ENCODE data around the gene ODAPH. TPM values are rescaled to one million over a fixed set of nuclear protein-coding genes. Genes with fewer than 3 reads are reported as not detected.
"Not testable (repeated sequence)": the region's sequence is repeated elsewhere in the genome, so short reads cannot be mapped to it uniquely, and the experiment has no call there.

Gene ODAPH
- total RNA-seq, 1 experiment from 2014 or later, result not detected

DNA sequence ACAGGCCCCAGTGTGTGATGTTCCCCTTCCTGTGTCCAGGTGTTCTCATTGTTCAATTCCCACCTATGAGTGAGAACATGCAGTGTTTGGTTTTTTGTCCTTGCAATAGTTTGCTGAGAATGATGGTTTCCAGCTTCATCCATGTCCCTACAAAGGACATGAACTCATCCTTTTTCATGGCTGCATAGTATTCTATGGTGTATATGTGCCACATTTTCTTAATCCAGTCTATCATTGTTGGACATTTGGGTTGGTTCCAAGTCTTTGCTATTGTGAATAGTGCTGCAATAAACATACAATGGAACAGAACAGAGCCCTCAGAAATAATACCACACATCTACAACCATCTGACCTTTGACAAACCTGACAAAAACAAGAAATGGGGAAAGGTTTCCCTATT, 21.9 kb upstream of the ODAPH start:
- DNase-seq (ENCODE audit: low read depth, low spot score); in situ Hi-C loops (cut with HindIII; ENCODE audit: low pct_unique_long_range_greater_than_20kb, low sequenced_read_pairs): not testable (repeated sequence)

DNA sequence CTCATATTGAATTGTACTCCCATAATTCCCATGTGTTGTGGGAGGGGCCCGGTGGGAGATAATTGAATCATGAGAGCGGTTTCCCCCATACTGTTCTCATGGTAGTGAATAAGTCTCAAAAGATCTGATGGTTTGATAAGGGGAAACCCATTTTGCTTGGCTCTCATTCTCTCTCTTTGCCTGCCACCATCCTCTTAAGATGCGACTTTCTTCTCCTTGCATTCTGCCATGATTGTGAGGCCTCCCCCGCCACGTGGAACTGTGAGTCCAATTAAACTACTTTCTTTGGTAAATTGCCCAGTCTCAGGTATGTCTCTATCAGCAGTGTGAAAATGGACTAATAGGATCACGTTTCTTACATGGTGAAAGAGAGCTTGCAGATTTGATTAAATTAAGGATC, 18.6 kb upstream of the ODAPH start:
- in situ Hi-C loops (cut with HindIII; ENCODE audit: low pct_unique_long_range_greater_than_20kb, low sequenced_read_pairs); DNase-seq (ENCODE audit: low read depth, low spot score): not testable (repeated sequence)

DNA sequence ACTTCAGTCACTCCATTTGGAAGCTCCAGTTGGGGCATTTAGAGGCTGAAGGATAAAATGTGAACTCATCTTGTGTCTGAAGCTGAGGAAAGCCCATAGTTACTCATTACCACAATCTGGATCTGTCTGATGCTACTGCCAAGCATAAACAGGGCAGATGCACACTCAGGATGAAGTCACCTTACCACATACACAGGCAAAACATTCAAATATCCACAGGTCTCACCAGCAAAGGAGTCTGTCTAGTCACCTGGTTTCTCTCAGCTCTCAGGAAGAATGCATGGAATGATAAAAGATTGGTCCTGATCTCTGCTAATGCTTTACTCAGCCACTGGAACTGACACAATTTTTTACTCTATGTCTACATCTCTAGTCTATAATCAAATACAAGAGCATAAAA, 13.0 kb upstream of the ODAPH start:
- no peak for DNase-seq (ENCODE audit: low read depth, low spot score)

DNA sequence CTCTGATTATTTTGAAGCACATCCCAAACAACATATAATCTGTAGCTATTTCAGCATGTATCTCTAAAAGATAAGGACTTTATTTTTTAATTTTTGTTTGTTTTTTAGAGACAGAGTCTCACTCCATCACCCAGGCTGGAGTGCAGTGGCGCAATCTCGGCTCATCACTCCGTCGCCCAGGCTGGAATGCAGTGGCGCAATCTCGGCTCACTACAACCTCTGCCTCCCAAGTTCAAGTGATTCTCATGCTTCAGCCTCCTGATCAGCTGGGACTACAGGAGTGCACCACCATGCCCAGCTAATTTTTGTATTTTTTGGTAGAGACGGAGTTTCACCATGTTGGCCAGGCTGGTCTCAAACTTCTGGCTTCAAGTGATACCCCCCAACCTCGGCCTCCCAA, 11.6 kb upstream of the ODAPH start:
- DNase-seq (ENCODE audit: low read depth, low spot score); in situ Hi-C loops (cut with HindIII; ENCODE audit: low pct_unique_long_range_greater_than_20kb, low sequenced_read_pairs): not testable (repeated sequence)

More for the DNA sequence above, 13.0 kb upstream of the ODAPH start:
- in situ Hi-C loops (cut with HindIII; ENCODE audit: low pct_unique_long_range_greater_than_20kb, low sequenced_read_pairs), result no loop called here

DNA sequence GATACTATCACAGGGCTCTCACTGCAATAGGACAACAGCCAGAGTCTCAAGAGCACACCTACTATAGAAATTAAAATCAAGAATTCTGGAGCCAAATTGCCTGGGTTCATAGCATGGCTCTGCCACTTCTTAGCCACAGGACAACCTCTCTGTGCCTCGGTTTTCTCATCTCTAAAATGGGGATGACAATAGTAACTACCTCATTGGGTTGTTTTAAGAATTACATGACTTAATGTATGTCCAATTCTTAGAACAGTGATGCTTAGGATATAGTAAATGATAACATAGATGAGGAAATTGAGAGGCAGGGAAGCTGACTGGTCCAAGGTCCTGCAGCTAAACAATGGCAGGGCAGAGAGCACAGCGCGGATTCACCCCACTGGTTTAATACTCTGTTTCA, 11.0 kb upstream of the ODAPH start:
- no peak for DNase-seq (ENCODE audit: low read depth, low spot score)
- in situ Hi-C loops (cut with HindIII; ENCODE audit: low pct_unique_long_range_greater_than_20kb, low sequenced_read_pairs), result no loop called here

DNA sequence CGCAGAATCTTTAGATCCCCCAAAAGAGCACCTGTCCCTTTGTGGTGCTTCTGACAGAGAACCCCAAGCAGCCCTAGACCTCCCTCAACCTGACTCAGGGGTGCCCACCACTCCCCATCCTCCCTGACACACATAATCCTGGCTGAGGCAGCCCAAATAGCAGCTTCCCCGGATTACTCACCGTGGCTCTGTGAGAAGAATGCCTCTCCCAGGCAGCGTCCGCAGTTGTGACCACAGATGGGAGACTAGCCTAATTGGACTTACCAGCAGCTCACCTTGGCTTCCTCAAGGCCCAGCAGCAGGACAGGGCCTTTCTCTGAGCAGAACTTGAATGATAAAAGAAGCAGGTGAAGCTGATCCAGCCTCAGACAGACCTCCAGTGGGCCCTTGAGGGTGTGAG, 10.3 kb upstream of the ODAPH start:
- DNase-seq (ENCODE audit: low read depth, low spot score), result no peak

DNA sequence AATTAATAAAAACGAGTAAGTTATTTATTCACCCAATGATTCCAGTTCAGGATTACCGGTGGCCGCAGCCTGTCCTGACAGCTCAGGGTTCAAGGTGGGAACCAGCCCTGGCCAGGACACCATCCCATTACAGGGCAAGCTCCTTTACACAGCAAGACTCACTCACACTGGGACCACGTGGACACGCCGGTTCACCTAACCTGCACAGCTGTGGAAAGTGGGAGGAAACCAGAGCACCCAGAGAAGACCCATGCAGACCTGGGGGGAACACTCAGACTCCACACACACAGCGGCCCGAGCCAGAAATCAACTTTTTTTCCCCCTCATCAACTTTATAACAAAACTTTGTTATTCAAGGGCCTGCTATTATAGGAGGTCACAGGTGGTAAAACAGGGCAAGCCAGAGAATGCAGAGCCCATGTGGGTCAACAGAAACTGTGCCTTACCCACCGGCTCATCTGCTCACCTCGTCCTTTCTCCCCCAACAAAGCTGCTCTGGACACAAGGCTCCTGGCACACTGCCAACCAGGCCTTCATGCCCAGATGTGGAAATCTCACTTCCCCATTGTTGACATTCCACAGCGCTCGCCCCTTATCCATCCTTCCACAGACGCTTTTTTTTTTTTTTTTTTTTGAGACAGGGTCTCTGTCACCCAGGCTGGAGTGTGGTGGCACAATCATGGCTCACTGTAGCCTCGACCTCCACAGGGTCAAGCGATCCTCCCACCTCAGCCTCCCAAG, 8.0 kb upstream of the ODAPH start:
- no peak for DNase-seq (ENCODE audit: low read depth, low spot score)
- in situ Hi-C loops (cut with HindIII; ENCODE audit: low pct_unique_long_range_greater_than_20kb, low sequenced_read_pairs), result no loop called here

More for the DNA sequence above, 10.3 kb upstream of the ODAPH start:
- in situ Hi-C loops (cut with HindIII; ENCODE audit: low pct_unique_long_range_greater_than_20kb, low sequenced_read_pairs), result no loop called here

DNA sequence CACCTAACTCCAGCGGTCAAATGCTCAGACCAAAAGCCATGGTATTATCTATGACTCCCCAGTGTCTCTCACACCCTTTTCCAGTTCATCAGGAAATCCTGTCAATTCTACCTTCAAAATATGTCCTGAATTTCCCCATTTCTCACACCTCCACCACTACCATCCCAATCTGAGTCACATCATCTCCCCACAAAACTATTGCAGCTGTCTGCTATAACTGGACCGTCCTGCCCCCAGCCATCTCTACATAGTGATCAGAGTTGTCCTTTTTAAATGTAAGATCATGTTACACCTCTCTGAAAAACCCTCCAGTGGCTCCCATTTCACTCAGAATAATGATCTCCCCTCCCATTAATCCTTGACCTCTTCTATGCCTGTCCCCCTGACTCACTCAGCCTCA, 6.8 kb upstream of the ODAPH start:
- in situ Hi-C loops (cut with HindIII; ENCODE audit: low pct_unique_long_range_greater_than_20kb, low sequenced_read_pairs), result no loop called here
- no peak for DNase-seq (ENCODE audit: low read depth, low spot score)

DNA sequence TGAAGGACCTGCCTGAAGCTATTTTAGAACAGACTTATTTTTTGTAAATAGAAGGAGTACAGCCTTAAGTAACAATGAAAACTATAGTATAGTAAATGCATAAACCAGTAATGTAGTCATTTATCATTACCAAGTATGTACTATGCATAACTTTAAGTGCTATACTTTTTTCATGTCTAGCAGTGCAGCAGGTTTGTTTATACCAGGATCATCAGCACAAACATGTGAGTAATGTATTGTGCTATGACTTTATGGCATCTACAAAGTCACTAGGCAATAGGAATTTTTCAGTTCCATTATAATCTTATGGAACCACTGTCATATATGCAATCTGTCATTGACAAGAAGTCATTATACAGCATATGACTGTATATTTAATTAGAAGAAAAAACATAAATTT, 3.4 kb upstream of the ODAPH start:
- no peak for DNase-seq (ENCODE audit: low read depth, low spot score)
- in situ Hi-C loops (cut with HindIII; ENCODE audit: low pct_unique_long_range_greater_than_20kb, low sequenced_read_pairs), result no loop called here

DNA sequence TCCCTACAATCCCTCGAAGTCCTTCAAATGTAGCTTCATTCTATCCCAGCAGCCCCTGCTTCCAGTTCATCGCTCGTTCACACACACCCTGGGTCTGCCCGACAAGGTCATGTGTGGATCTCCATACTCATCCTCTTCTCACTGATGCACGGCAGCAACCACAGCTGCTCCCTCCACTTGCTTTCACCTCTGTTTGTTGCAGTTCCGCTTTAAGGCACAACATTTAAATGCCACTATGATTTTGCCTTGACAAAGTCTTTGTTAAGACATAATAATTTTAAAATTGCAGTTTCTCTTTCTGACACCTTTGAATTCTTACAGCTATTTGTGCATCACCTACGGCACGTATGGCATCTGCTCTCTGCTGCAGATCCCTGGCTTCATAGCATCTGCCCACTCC, 1.8 kb downstream of the ODAPH start:
- no peak for DNase-seq (ENCODE audit: low read depth, low spot score)
- in situ Hi-C loops (cut with HindIII; ENCODE audit: low pct_unique_long_range_greater_than_20kb, low sequenced_read_pairs), result no loop called here

DNA sequence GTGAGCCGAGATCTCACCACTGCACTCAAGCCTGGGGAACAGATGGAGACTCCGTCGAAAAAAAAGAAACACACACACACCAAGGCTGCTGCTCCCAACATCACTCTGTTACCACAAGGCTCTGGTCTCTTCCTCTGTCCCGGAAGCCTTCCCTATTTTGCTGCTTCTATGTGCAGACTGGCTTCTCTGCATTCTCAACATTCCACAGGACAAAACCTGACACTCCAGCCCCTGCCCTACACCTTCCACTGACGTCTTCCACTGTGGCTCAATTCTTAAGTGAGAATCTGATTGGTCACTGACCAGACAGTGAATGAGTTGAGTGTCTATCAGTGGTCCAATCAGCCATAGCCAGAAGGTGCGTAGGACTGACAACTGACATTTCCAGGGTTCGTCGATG, 5.9 kb downstream of the ODAPH start:
- no peak for DNase-seq (ENCODE audit: low read depth, low spot score)
- in situ Hi-C loops (cut with HindIII; ENCODE audit: low pct_unique_long_range_greater_than_20kb, low sequenced_read_pairs), result no loop called here

DNA sequence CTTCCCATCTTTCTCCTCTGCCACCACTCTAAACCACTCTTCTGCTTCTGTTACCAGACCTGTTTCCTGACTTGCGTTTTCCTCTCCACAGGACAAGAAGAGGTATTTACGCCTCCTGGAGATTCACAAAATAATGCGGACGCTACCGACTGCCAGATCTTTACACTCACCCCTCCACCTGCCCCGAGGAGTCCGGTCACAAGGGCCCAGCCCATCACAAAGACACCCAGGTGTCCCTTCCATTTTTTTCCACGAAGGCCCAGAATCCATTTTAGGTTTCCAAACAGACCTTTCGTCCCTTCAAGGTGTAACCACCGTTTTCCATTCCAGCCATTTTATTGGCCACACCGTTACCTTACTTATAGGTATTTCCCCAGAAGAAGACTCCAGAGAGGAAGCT, 8.2 kb downstream of the ODAPH start:
- in situ Hi-C loops (cut with HindIII; ENCODE audit: low pct_unique_long_range_greater_than_20kb, low sequenced_read_pairs), result no loop called here

DNA sequence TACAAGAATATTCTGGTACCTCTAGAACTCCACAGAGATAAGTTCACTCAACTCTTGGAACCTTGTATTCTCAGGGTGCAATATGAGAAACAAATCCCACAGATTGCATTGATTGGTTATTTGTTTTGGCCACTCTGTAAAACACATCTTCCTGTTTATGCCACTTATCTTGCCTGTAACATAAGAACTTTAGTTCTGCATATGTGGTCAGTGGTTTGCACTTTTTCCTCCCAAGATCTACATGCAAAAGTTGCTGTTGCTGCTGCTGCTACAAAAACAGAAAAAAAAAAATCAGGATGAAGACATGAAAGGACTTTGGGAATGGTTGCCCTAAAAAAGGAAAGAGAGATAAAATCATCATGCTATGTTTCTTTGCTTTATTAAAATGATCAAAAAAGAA, 9.6 kb downstream of the ODAPH start:
- in situ Hi-C loops (cut with HindIII; ENCODE audit: low pct_unique_long_range_greater_than_20kb, low sequenced_read_pairs), result no loop called here
- DNase-seq (ENCODE audit: low read depth, low spot score), result no peak

More for the DNA sequence above, 8.2 kb downstream of the ODAPH start:
- no peak for DNase-seq (ENCODE audit: low read depth, low spot score)

DNA sequence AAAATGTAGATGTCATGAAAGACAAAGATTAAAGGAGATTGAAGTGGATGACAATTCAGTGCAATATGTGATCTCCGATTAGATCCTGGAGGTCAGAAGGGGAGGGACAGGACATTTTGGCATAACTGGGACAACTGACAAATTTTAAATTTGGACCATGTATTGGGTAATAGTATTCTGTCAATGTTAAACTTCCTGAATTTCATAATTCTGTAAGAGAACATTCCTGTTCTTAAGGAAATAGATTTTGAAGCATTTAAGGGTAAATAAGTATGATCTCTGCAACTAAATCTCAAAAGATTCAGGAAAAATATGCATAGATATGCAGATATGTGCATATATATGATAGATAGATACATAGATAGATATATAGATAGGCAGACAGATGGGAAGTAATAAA, 11.0 kb downstream of the ODAPH start:
- no peak for DNase-seq (ENCODE audit: low read depth, low spot score)
- in situ Hi-C loops (cut with HindIII; ENCODE audit: low pct_unique_long_range_greater_than_20kb, low sequenced_read_pairs), result no loop called here

DNA sequence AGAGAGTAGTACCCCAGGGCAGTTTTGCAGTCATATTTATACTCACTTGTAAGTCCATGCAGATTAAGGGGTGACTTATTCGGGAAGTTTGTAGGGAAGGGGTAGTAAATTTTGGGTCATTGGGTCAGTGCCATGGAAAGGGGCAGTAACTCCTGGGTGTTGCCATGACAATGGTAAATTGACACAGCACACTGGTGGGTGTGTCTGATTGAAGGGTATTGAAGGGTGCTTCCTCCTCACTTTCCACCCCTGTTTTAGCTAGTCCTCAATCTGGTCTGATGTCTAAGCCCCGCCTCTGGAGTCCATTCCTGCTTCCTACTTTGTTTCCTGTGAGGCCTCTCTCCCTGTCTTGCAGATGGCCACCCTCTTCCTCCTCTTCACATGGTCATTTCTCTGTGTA, 11.9 kb downstream of the ODAPH start:
- in situ Hi-C loops (cut with HindIII; ENCODE audit: low pct_unique_long_range_greater_than_20kb, low sequenced_read_pairs), result no loop called here

DNA sequence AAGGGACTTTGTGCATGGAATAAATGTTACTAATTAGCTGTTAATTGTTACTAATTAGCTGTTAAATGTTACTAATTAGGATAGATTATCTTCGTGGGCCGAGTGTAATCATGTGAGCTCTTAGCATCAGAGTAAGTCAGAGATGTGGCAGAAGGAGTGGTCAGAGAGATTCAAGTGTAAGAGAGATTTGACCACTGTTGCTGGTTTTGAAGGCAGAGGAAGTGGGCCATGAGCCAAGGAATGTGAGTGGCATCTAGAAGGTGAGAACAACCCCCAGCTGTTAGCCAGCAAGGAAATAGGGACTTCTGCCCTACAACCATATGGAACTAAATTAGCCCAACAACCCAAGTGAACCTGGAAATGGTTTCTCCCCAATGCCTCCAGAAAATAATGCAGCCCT, 28.2 kb downstream of the ODAPH start:
- in situ Hi-C loops (cut with HindIII; ENCODE audit: low pct_unique_long_range_greater_than_20kb, low sequenced_read_pairs), result no loop called here
- no peak for DNase-seq (ENCODE audit: low read depth, low spot score)

More for the DNA sequence above, 11.9 kb downstream of the ODAPH start:
- DNase-seq (ENCODE audit: low read depth, low spot score), result no peak

DNA sequence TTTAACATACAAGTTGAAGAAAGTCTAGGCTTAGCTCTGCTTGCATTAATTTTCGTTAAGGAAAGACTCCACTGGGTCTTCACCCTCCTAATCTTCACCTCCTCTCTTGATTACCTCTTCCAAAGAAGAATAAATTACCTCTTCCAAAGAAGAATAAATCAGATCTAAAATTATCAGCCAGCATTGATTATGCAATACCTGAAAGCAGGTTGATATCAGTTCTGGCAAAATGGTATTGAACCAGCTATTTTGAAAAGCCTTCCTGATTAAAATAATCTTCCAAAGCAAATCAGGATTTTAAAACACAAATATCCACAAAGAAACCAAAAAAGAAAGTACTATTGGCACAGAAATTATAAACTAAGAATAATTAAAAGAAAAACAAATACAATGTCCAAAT, 37.5 kb downstream of the ODAPH start:
- DNase-seq (ENCODE audit: low read depth, low spot score), result no peak
- in situ Hi-C loops (cut with HindIII; ENCODE audit: low pct_unique_long_range_greater_than_20kb, low sequenced_read_pairs), result no loop called here

DNA sequence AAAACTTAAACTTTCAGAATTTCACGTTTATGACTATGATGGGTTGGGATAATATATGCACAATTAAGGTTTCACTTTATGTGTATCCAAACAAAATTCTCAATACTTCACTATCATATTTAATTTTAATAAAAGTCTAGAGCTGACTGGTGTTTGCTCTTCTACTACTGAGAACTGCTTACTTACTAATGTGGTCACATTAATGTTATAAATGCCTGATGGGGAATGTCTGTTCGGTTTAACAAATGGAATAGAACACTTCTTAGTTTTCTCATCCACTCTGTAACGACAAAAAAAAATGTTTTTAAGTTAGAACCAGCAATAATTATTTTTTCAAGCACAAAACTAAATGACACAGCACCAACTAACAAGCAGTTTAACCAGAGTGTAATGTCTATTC, 40.2 kb downstream of the ODAPH start:
- DNase-seq (ENCODE audit: low read depth, low spot score), result no peak
- in situ Hi-C loops (cut with HindIII; ENCODE audit: low pct_unique_long_range_greater_than_20kb, low sequenced_read_pairs), result no loop called here

DNA sequence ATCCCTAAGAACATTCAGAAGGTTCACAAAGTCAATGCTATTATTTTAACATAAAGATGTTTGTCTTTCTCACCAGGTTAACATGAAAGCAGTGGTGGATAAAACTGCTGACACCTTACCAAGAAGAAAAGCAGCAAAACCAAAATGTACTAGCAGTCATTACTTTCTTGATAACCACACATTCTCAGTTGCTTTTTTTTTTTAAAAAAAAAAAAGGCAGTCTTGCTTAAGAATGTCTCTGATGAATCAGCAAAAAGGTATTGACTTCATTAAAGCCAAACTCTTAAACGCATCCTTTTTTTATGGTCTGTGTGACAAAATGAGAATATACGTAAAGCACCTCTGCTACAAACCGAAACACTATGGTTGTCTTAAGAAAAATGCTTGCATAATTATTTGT, 42.5 kb downstream of the ODAPH start:
- no peak for DNase-seq (ENCODE audit: low read depth, low spot score)
- in situ Hi-C loops (cut with HindIII; ENCODE audit: low pct_unique_long_range_greater_than_20kb, low sequenced_read_pairs), result no loop called here

DNA sequence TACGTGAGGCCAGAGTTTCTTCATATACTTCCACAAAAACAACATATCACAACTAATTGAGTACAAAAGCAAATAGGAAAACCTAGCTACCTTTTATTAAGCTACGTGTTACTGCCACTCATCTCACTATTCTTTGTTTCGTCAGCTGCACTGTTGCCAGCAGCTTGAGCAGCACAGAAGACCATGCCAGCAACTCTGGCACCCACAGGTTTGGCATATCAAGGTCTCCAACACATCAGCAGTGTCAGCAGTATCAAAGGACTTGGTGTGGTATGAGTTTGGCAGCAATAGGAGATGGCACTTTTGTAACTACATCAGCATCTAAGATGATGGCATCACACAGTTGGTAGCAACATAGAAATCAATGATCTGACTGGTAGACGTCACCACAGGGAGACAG, 43.8 kb downstream of the ODAPH start:
- no peak for DNase-seq (ENCODE audit: low read depth, low spot score)
- in situ Hi-C loops (cut with HindIII; ENCODE audit: low pct_unique_long_range_greater_than_20kb, low sequenced_read_pairs), result no loop called here
